Gastroesophageal sphincter (tissue), 4 donors: Measurements from ENCODE around the gene BCL11A. TPM values are rescaled to one million over a fixed set of nuclear protein-coding genes. Genes with fewer than 3 reads are reported as not detected.

ENCODE experiments used
- ATAC-seq: fragments of 150-250 bp; one replicate; pipeline ENCODE4 v1.9.1; 2016; ENCODE audit warnings: mild to moderate bottlenecking, moderate library complexity
- H3K27ac ChIP-seq, 4 donors: fragments of 200-600 bp; sonication (generic) in 3 of 4; 1 replicate in 3 of 4; 2 replicates in 1 of 4; pipeline ENCODE4 v1.5.1; 2016 to 2019
- H3K27me3 ChIP-seq: fragments of 200-600 bp; sonication (generic); one replicate; pipeline ENCODE4 v1.5.1; 2019
- H3K36me3 ChIP-seq, 2 donors: fragments of 200-600 bp; sonication (generic); one replicate each; pipeline ENCODE4 v1.5.1; 2019; ENCODE audit warnings: control low read depth in 1 of 2
- H3K4me1 ChIP-seq, 3 donors: fragments of 200-600 bp; sonication (generic); 1 replicate in 2 of 3; 2 replicates in 1 of 3; pipeline ENCODE4 v1.5.1; 2016 to 2019; ENCODE audit warnings: control low read depth in 2 of 3
- H3K4me3 ChIP-seq, 2 donors: fragments of 200-600 bp; sonication (generic); one replicate each; pipeline ENCODE4 v1.5.1; 2019; ENCODE audit warnings: mild to moderate bottlenecking in 1 of 2, moderate library complexity in 1 of 2
- H3K9me3 ChIP-seq, 3 donors: fragments of 200-600 bp; sonication (generic); one replicate each; pipeline ENCODE4 v1.5.1; 2017 to 2019; ENCODE audit warnings: control low read depth in 2 of 3
- EP300 ChIP-seq: sonication (generic); formaldehyde crosslinking; IDR thresholded peaks from one replicate; pipeline ENCODE4 v1.6.1; 2017; ENCODE audit warnings: antibody characterized with exemption, mild to moderate bottlenecking
- POLR2A ChIP-seq, 2 donors: fragments of 450-650 bp; IDR thresholded peaks; one replicate each; pipeline ENCODE4 v1.6.1; 2017; ENCODE audit warnings: antibody characterized with exemption in 2 of 2, mild to moderate bottlenecking in 2 of 2, moderate library complexity in 1 of 2
- POLR2AphosphoS5 ChIP-seq: sonication (generic); formaldehyde crosslinking; IDR thresholded peaks from one replicate; pipeline ENCODE4 v1.6.1; 2017; ENCODE audit warnings: antibody characterized with exemption
- WGBS, 2 donors: methylation state at CpG; one replicate each; pipeline ENCODE4 v1.1.5; 2018; ENCODE audit warnings: low coverage in 1 of 2; 5-methylcytosine and 5-hydroxymethylcytosine counted together
- total RNA-seq, 4 donors: library from RNA; depleted of rRNA; stranded (reverse); fragments of >200 nt; gene quantifications; one replicate each; pipeline ENCODE4 v1.1.0, GENCODE V29; 2016
- TF ChIP-seq, protein P1 (sequence below), 4 experiments: fragments of 200-600 bp in 2 of 4; fragments of 450-650 bp in 2 of 4; sonication (generic) in 1 of 4; IDR thresholded peaks; one replicate each; pipeline ENCODE4 v1.5.1; 2017 to 2019; ENCODE audit warnings: antibody characterized with exemption in 4 of 4, mild to moderate bottlenecking in 2 of 4, moderate library complexity in 2 of 4

The BCL11A gene
- total RNA-seq, 4 donors from 2014 or later: 3.6 to 10.6 (median 8.1) TPM

DNA sequence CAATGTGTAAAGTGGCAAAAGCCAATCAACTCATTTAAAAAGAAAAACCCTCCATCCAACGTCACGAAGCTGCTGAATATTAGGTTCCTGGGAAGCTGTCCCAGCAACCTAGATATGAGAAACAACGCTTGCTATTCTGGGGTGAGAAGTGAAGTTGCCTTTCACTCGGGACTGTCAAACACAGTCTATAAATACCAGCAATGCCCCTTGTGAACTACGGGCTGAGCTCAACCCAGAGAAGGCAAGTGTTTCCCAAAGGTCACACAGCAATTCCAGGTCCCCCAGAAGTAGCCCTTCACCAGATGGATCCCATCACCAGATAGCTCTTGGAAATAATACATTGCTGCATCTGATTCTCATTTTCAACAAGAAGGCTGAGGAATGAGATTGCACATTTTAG lies 67.9 kb downstream of the BCL11A start:
- Histone ChIP-seq H3K4me1 (peaks cover 0 to 5% (median 0%) of the 10 kb centered on the region in 3 donors), H3K27ac (no peak overlapping the region), H3K4me3 (no peak overlapping the region), H3K27me3 (no peaks in the 10 kb centered on the region), H3K9me3 (no peaks in the 10 kb centered on the region), H3K36me3 (no peaks in the 10 kb centered on the region)
- 29% methylated on average over 5 of the region's 5 CpGs; no CpG with 5 or more reads in 1 of the 2 donors for WGBS, 2 donors
- no peak for TF ChIP-seq POLR2AphosphoS5
- no peak for TF ChIP-seq POLR2A (IDR thresholded peaks at IDR 0.05)
- no peak for TF ChIP-seq EP300
- TF ChIP-seq, protein P1, sequence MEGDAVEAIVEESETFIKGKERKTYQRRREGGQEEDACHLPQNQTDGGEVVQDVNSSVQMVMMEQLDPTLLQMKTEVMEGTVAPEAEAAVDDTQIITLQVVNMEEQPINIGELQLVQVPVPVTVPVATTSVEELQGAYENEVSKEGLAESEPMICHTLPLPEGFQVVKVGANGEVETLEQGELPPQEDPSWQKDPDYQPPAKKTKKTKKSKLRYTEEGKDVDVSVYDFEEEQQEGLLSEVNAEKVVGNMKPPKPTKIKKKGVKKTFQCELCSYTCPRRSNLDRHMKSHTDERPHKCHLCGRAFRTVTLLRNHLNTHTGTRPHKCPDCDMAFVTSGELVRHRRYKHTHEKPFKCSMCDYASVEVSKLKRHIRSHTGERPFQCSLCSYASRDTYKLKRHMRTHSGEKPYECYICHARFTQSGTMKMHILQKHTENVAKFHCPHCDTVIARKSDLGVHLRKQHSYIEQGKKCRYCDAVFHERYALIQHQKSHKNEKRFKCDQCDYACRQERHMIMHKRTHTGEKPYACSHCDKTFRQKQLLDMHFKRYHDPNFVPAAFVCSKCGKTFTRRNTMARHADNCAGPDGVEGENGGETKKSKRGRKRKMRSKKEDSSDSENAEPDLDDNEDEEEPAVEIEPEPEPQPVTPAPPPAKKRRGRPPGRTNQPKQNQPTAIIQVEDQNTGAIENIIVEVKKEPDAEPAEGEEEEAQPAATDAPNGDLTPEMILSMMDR (IDR thresholded peaks at IDR 0.05): no peak
- ATAC-seq: no peak

DNA sequence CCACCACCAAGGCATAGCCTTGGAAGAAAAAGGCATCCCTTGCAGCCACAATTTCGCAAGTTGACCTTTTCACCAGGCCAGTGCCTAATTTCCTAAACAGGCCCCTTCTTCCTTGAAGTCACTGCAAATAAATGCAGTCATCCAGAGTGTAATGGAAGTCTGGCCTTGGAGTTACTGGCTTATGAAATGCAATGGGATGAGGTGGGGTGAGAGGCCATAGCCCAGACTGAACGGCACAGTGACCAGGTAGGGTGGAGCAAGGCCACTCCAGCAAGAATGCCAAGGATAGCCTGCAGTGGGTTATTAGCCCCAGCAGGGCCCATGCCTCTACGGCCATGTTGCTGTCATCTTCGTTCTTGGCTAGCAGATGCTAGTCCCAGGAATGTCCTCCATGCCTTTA lies 68.4 kb downstream of the BCL11A start:
- H3K36me3 ChIP-seq: no peaks in the 10 kb centered on the region
- no peak for ATAC-seq
- peaks cover 0 to 5% (median 0%) of the 10 kb centered on the region in 3 donors for H3K4me1 ChIP-seq
- H3K4me3 ChIP-seq: no peak overlapping the region
- no peaks in the 10 kb centered on the region for H3K9me3 ChIP-seq
- H3K27me3 ChIP-seq: no peaks in the 10 kb centered on the region
- WGBS, 2 donors: 96 to 100% methylated on average over 1 to 2 of the region's 4 CpGs
- H3K27ac ChIP-seq: no peak overlapping the region
- TF ChIP-seq POLR2AphosphoS5: no peak

DNA sequence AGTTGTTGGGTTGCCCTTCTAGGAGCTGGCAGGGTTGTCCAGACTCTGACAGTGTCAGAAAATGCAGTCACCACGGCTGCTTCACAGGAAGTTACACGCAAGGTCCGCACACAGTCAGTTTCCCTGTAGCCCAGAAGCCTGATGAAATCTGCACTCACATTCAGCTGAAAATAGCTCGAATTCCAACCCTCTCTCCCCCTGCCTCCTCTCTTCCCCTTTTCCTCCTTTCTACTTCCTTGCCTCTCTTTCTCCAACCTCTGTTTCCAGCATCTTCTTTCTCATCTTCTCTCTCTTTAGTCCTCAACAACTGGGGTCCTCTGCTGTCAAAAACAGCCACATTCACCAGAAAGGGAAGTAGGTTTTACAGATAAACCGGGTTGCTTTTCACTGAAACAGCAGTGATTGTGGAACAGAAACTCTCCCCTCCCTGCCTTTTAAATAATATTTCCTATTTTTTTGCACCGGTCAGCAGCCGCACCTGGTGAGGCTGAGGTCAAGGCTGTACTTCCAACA lies 69.3 kb downstream of the BCL11A start:
- Histone ChIP-seq H3K27ac (no peak overlapping the region), H3K4me3 (no peak overlapping the region), H3K27me3 (no peaks in the 10 kb centered on the region), H3K4me1 (peaks cover 0 to 5% (median 0%) of the 10 kb centered on the region in 3 donors), H3K9me3 (no peaks in the 10 kb centered on the region), H3K36me3 (no peaks in the 10 kb centered on the region)
- ATAC-seq: no peak
- TF ChIP-seq EP300 (no peak), POLR2A (IDR thresholded peaks at IDR 0.05) (no peak), POLR2AphosphoS5 (no peak)
- TF ChIP-seq, protein P1 (IDR thresholded peaks at IDR 0.05): no peak
- WGBS, 2 donors: 47 to 49% methylated on average over 3 to 7 of the region's 7 CpGs

DNA sequence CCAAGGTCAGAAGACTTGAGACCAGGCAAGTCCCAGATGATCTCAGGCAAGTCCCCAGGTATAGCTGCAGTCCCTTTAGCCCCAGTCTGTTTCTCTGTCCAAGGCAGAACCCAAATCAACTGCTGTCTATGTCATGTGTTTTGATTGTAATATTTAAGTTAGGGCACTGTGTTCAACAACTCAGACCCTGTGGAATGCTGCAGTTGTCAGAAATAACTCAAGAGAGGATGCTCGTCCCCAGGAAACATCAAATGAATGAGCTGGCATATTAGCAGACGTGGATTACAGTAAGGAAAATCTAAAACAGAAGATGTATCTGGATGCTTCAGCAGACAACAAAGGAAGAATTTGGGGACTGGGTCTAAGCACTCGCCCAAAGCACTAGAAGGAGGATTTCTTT lies 70.1 kb downstream of the BCL11A start:
- no peak for TF ChIP-seq EP300
- 32 to 64% methylated on average over 2 to 3 of the region's 3 CpGs for WGBS, 2 donors
- H3K27me3 ChIP-seq: no peaks in the 10 kb centered on the region
- no peak overlapping the region for H3K27ac ChIP-seq
- H3K4me1 ChIP-seq: peaks cover 0 to 9% (median 0%) of the 10 kb centered on the region in 3 donors
- H3K36me3 ChIP-seq: no peaks in the 10 kb centered on the region
- no peak overlapping the region for H3K4me3 ChIP-seq
- no peak for ATAC-seq
- H3K9me3 ChIP-seq: no peaks in the 10 kb centered on the region

DNA sequence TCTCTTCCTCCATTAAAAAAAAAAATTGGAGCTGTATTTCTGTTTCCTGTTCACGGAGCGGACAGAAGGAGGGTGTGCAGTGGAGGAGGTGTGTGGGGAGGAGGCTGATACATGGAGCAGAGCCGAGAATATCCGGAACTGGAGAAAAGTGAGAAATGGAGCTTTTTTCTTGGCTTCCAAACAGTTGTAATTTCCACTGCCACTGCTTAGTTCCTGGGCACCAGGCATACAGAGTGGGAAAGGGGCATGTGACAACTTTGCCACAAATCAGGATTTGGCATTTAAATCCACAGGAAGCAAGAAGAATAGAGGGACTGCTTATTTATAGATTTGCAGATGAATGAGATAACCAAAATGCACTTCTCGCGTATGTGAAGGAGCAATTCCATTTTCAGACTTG lies 71.2 kb downstream of the BCL11A start:
- WGBS, 2 donors: 32 to 43% methylated on average over 4 to 6 of the region's 6 CpGs
- H3K4me3 ChIP-seq: no peak overlapping the region
- no peaks in the 10 kb centered on the region for H3K9me3 ChIP-seq
- peaks cover 0 to 13% (median 0%) of the 10 kb centered on the region in 3 donors for H3K4me1 ChIP-seq
- no peak overlapping the region for H3K27ac ChIP-seq
- no peak for ATAC-seq
- no peaks in the 10 kb centered on the region for H3K27me3 ChIP-seq
- TF ChIP-seq POLR2A (IDR thresholded peaks at IDR 0.05) (no peak), POLR2AphosphoS5 (no peak), EP300 (no peak)
- TF ChIP-seq, protein P1 (IDR thresholded peaks at IDR 0.05): no peak
- H3K36me3 ChIP-seq: no peaks in the 10 kb centered on the region

DNA sequence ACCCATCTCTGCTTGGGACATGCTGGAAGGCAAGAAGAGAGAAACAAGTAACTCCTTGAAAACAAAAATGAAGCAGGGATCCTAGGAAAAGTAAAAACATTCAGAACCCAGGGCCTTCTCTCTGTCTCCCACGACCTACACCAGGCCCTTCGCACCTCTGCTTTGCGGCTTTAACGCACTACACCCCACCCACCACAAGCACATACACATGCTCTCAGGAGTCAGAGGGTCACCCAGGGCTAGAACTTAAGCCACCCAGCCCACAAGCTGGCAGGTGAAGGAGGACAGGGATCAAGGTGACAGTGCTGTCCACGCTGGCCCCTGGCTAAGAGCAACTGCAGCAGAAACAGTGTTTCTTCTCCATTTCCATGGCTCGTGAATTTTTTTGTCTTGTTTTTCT lies 72.2 kb downstream of the BCL11A start:
- no peak for ATAC-seq
- 90 to 98% methylated on average over 5 to 6 of the region's 6 CpGs for WGBS, 2 donors
- Histone ChIP-seq H3K9me3 (no peaks in the 10 kb centered on the region), H3K27me3 (no peaks in the 10 kb centered on the region), H3K4me3 (no peak overlapping the region), H3K4me1 (peaks cover 0 to 13% (median 0%) of the 10 kb centered on the region in 3 donors), H3K27ac (no peak overlapping the region), H3K36me3 (no peaks in the 10 kb centered on the region)
- TF ChIP-seq EP300 (no peak), POLR2A (IDR thresholded peaks at IDR 0.05) (no peak), POLR2AphosphoS5 (no peak)
- TF ChIP-seq, protein P1 (IDR thresholded peaks at IDR 0.05): no peak
